PC-9 (cell line): ENCODE data around the gene NCMAP. TPM values are rescaled to one million over a fixed set of nuclear protein-coding genes. Genes with fewer than 3 reads are reported as not detected.
A peak's percentile ranks its signal among the peaks of the same experiment; 100 is the strongest.

ENCODE experiments used
- BruUV-seq: library from RNA; stranded (reverse); fragments of 400-500 nt; replicated peaks from 2 replicates; lab custom pipeline; 2021; lab: Mats Ljungman, UMichigan
- CTCF ChIA-PET: fragments of 300-600 bp; sonication (Branson Sonifier 250); formaldehyde crosslinking; loops from one replicate; lab custom pipeline; 2022; ENCODE audit warnings: antibody characterized with exemption; lab: Charles Lee
- POLR2A ChIA-PET: fragments of 300-600 bp; sonication (Branson Sonifier 250); formaldehyde crosslinking; loops from one replicate; lab custom pipeline; 2022; ENCODE audit warnings: antibody characterized with exemption; ENCODE audit not compliant: unreplicated experiment; lab: Charles Lee
- DNase-seq, 2 experiments: peaks; one replicate each; pipeline versions ENCODE4 v3.0.0 to v3.0.0-alpha.2; 2015 to 2022; ENCODE audit warnings: mixed read lengths in 1 of 2
- H2AFZ ChIP-seq: fragments of 200-600 bp; sonication (generic); 2 replicates; pipeline ENCODE4 v1.8.1; 2017; ENCODE audit warnings: antibody characterized with exemption
- H3F3A ChIP-seq: fragments of 200-600 bp; sonication (generic); 2 replicates; pipeline ENCODE4 v1.8.1; 2017; ENCODE audit warnings: antibody characterized with exemption, mild to moderate bottlenecking, low read depth; ENCODE audit not compliant: insufficient read depth
- H3K27ac ChIP-seq: fragments of 200-600 bp; sonication (generic); 2 replicates; pipeline ENCODE4 v1.6.1; 2016; ENCODE audit warnings: mixed run types
- H3K27me3 ChIP-seq: fragments of 200-600 bp; sonication (generic); 2 replicates; pipeline ENCODE4 v1.6.1; 2016; ENCODE audit warnings: low read depth, mixed run types; ENCODE audit not compliant: insufficient read depth
- H3K36me3 ChIP-seq: fragments of 200-600 bp; sonication (generic); 2 replicates; pipeline ENCODE4 v1.6.1; 2016; ENCODE audit warnings: low read depth, mixed run types
- H3K4me1 ChIP-seq: fragments of 200-600 bp; sonication (generic); replicated peaks from 2 replicates; pipeline ENCODE4 v1.6.1; 2016; ENCODE audit warnings: mixed run types; ENCODE audit not compliant: insufficient read depth
- H3K4me2 ChIP-seq: fragments of 200-600 bp; sonication (generic); 2 replicates; pipeline ENCODE4 v1.6.1; 2017; ENCODE audit warnings: mixed run types
- H3K4me3 ChIP-seq: fragments of 200-600 bp; sonication (generic); 2 replicates; pipeline ENCODE4 v1.6.1; 2016; ENCODE audit warnings: mixed run types
- H3K79me2 ChIP-seq: fragments of 200-600 bp; sonication (generic); 2 replicates; pipeline ENCODE4 v1.6.1; 2017; ENCODE audit warnings: low read depth, mixed run types
- H3K9me2 ChIP-seq: fragments of 200-600 bp; sonication (generic); 2 replicates; pipeline ENCODE4 v1.8.1; 2017; ENCODE audit warnings: mild to moderate bottlenecking; ENCODE audit not compliant: insufficient read depth
- H3K9me3 ChIP-seq: fragments of 200-600 bp; sonication (generic); 2 replicates; pipeline ENCODE4 v1.8.1; 2016; ENCODE audit warnings: low read depth; ENCODE audit not compliant: insufficient read depth
- H4K20me1 ChIP-seq: fragments of 200-600 bp; sonication (generic); 2 replicates; pipeline ENCODE4 v1.8.1; 2017; ENCODE audit not compliant: insufficient read depth
- EZH2 ChIP-seq: fragments of 200-600 bp; sonication (generic); IDR thresholded peaks from 2 replicates; pipeline ENCODE4 v1.8.0; 2017; ENCODE audit warnings: antibody characterized with exemption, low read depth
- intact Hi-C: fragments of 100-400 bp; cut with micrococcal nuclease; formaldehyde crosslinking; loops from one replicate; pipeline ENCODE4 v1.10.0; 2022; ENCODE audit not compliant: unreplicated experiment
- total RNA-seq: library from RNA; stranded (reverse); gene quantifications from 2 replicates; pipeline ENCODE4 v1.2.3, GENCODE V29; 2021
- TF ChIP-seq, protein P1 (sequence below): fragments of 200-600 bp; sonication (generic); conservative IDR thresholded peaks from 2 replicates; pipeline ENCODE4 v1.6.1; 2017; ENCODE audit warnings: mixed run types, antibody characterized with exemption, mild to moderate bottlenecking, moderate library complexity

NCMAP gene
- total RNA-seq, 1 experiment from 2014 or later: 0.20 TPM

DNA sequence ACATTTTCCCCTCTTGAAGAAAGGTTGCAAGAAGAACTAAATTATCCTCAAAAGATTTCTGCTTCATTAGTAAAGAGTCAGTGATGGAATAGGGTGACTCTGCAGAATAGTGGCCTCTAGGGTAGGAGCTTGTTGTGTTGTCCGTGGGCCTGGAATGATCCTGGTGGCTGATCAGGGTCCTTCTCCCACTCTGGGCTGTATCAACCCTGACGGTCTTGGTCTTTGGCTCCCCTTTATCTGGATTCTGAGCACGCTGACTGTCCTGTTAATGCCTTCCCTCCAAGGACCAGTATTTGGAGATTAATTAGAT is 50.4 kb downstream of the NCMAP start:
- no peaks in the 10 kb centered on the region for H3K79me2 ChIP-seq
- intact Hi-C loops: no loop called here
- H3K9me2 ChIP-seq: no peaks in the 10 kb centered on the region
- H2AFZ ChIP-seq: no peak overlapping the region
- ChIA-PET CTCF (no interaction called here), POLR2A (no interaction called here)
- no peaks in the 10 kb centered on the region for H3F3A ChIP-seq
- BruUV-seq: no TSS peak
- peaks cover 14% of the 10 kb centered on the region for H3K4me1 ChIP-seq
- H3K36me3 ChIP-seq: no peaks in the 10 kb centered on the region
- H3K9me3 ChIP-seq: no peaks in the 10 kb centered on the region
- H3K27me3 ChIP-seq: no peaks in the 10 kb centered on the region
- no peak overlapping the region for H3K4me3 ChIP-seq
- no peaks in the 10 kb centered on the region for H4K20me1 ChIP-seq
- H3K27ac ChIP-seq: no peak overlapping the region
- TF ChIP-seq, protein P1, sequence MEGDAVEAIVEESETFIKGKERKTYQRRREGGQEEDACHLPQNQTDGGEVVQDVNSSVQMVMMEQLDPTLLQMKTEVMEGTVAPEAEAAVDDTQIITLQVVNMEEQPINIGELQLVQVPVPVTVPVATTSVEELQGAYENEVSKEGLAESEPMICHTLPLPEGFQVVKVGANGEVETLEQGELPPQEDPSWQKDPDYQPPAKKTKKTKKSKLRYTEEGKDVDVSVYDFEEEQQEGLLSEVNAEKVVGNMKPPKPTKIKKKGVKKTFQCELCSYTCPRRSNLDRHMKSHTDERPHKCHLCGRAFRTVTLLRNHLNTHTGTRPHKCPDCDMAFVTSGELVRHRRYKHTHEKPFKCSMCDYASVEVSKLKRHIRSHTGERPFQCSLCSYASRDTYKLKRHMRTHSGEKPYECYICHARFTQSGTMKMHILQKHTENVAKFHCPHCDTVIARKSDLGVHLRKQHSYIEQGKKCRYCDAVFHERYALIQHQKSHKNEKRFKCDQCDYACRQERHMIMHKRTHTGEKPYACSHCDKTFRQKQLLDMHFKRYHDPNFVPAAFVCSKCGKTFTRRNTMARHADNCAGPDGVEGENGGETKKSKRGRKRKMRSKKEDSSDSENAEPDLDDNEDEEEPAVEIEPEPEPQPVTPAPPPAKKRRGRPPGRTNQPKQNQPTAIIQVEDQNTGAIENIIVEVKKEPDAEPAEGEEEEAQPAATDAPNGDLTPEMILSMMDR: no peak
- no peak for TF ChIP-seq EZH2
- DNase-seq: no peak
- H3K4me2 ChIP-seq: no peak overlapping the region

DNA sequence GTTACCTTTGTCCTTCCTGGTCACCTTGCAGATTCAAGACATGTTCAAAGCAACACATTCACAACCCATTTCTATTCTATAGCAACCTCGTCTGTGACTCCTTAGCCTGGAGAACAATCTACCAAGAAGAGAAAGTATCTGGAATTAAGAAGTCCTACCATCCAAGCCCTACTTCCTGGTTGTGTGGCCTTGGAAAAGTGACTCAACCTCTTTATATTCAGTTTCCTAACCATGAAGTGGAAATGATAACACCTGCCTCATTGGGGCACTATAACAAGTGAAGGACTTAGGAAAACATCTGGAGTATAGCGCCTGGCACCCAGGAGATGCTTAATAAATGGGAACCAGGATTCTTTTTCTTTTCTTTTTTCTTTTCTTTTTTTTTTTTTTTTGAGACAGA is 50.7 kb downstream of the NCMAP start:
- ChIA-PET POLR2A (no interaction called here), CTCF (no interaction called here)
- Histone ChIP-seq H3K9me3 (no peaks in the 10 kb centered on the region), H3K4me3 (no peak overlapping the region), H3K27ac (no peak overlapping the region), H4K20me1 (no peaks in the 10 kb centered on the region), H3K79me2 (no peaks in the 10 kb centered on the region), H3K27me3 (no peaks in the 10 kb centered on the region), H3K4me1 (peaks cover 14% of the 10 kb centered on the region), H3K36me3 (no peaks in the 10 kb centered on the region), H3K4me2 (no peak overlapping the region), H2AFZ (no peak overlapping the region), H3K9me2 (no peaks in the 10 kb centered on the region), H3F3A (no peaks in the 10 kb centered on the region)
- intact Hi-C loops: no loop called here
- TF ChIP-seq, protein P1: no peak
- no peak for TF ChIP-seq EZH2
- no TSS peak for BruUV-seq
- peak in 1 of 2 experiments; percentile 63 for DNase-seq

DNA sequence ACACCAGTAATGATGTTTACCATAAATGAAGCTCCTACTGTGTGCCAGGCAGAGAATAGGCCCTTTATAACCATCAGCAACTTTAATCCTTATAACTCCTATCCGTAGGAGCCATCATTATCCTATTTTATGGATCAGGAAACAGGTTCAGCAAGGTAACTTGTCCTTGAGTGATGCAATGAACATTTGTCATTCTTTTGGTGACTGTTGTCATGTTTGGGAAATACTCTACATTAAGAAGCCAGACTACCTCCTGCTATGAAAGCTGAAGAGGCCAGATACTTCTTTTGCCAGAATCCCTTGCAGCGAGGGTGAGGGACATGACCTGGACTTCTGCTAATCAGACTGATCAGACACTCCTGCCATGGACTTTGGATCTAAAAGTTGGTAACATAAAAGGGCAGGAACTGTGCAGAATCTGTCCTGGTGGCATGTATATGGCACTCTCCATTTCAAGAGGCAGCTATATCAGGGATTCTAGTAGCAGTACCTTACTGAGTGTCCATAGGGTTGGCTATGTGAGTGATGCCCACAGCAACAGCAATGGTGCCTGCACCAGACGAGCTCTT is 54.1 kb downstream of the NCMAP start:
- Histone ChIP-seq H3K4me1 (peaks cover 14% of the 10 kb centered on the region), H3K9me2 (no peaks in the 10 kb centered on the region), H3K4me3 (no peak overlapping the region), H3K79me2 (no peaks in the 10 kb centered on the region), H2AFZ (no peak overlapping the region), H3K4me2 (peak overlapping the region; percentile 53), H3K9me3 (no peaks in the 10 kb centered on the region), H3K36me3 (no peaks in the 10 kb centered on the region), H3K27me3 (no peaks in the 10 kb centered on the region), H3K27ac (no peak overlapping the region), H3F3A (no peaks in the 10 kb centered on the region), H4K20me1 (no peaks in the 10 kb centered on the region)
- peak; percentile 13 to 74 for DNase-seq
- no peak for TF ChIP-seq EZH2
- TF ChIP-seq, protein P1: no peak
- ChIA-PET CTCF (no interaction called here), POLR2A (interaction anchor here (0.7 kb wide), 2 partner anchors 215 to 462 kb away, joined by 3 read pairs; no protein-coding TSS in a partner anchor)
- intact Hi-C loops: no loop called here
- BruUV-seq: no TSS peak
